Lower leg skin (tissue), 4 donors: Measurements from ENCODE around the gene CPVL. TPM values are rescaled to one million over a fixed set of nuclear protein-coding genes. Genes with fewer than 3 reads are reported as not detected.

Source experiments
- DNase-seq, 2 donors: peaks; one replicate each; pipeline ENCODE4 v3.0.0-alpha.2; 2019; ENCODE audit warnings: low spot score in 2 of 2
- H3K4me3 ChIP-seq: fragments of 200-600 bp; sonication (generic); 2 replicates; pipeline ENCODE4 v1.5.1; 2017; ENCODE audit warnings: mild to moderate bottlenecking, low read depth; ENCODE audit not compliant: poor library complexity, severe bottlenecking
- POLR2A ChIP-seq, 2 donors: fragments of 450-650 bp; IDR thresholded peaks; one replicate each; pipeline ENCODE4 v1.6.1; 2016 to 2017; ENCODE audit warnings: antibody characterized with exemption in 2 of 2, mild to moderate bottlenecking in 1 of 2, moderate library complexity in 1 of 2
- WGBS, 2 donors: methylation state at CpG; one replicate each; pipeline ENCODE4 v1.1.5; 2018; 5-methylcytosine and 5-hydroxymethylcytosine counted together
- intact Hi-C: fragments of 100-400 bp; cut with DNase I; formaldehyde crosslinking; loops from one replicate; pipeline ENCODE4 v1.15.0; 2023; ENCODE audit warnings: low total_unique reads
- total RNA-seq, 4 donors: library from RNA; depleted of rRNA; stranded (reverse); fragments of >200 nt; gene quantifications; one replicate each; pipeline ENCODE4 v1.1.0, GENCODE V29; 2016
- TF ChIP-seq, protein P1 (sequence below), 3 donors: fragments of 450-650 bp; IDR thresholded peaks; one replicate each; pipeline ENCODE4 v1.5.1; 2016; ENCODE audit warnings: antibody characterized with exemption in 3 of 3, mild to moderate bottlenecking in 3 of 3, moderate library complexity in 2 of 3

The CPVL gene
- total RNA-seq, 4 donors from 2014 or later = 8.8 to 17.5 (median 12.6) TPM

DNA sequence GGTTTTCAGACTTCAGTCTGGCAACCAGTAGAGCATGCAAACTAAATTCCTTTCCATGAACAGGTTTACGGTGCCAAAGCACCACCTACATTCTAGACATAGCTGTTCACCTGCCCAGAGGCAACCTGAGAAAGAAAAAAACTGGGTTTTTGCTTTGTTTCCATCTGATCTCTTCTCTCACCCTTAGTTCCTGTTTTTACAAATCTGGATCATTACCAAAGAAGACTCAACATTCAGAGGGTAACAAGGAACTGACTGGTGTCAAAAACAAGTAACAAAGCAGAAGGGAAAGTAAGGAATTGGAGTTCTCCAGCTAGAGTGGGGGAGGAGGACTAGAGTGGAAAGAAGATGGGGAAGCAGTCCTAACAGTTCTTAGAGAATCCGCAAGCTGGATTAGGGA is 36.4 kb downstream of the CPVL start:
- intact Hi-C loops = loop anchor here (10.0 kb wide), 1 partner anchor 295 kb away; no protein-coding TSS in a partner anchor
- 66 to 68% methylated on average over 2 of the region's 2 CpGs for WGBS, 2 donors
- no peak for DNase-seq

DNA sequence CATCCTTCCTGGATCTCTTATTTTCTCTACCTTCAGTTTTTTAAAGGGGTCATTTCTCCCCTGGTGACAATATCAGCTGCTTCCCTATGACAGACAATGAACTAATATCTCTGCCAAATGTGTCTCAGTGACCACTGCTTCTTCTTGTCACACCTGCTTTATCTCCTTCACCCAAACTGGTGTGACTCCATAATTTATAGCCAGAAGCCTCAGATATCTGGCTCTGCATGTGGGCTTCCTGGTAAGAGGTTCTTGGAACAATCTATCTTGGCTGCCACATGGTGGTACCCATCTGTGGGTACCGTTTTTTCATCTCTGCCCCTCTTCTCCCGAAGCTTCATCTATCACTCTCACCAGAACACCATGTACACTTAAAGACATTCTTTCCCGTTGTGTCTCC is 37.0 kb downstream of the CPVL start:
- H3K4me3 ChIP-seq = no peak overlapping the region
- TF ChIP-seq, protein P1, sequence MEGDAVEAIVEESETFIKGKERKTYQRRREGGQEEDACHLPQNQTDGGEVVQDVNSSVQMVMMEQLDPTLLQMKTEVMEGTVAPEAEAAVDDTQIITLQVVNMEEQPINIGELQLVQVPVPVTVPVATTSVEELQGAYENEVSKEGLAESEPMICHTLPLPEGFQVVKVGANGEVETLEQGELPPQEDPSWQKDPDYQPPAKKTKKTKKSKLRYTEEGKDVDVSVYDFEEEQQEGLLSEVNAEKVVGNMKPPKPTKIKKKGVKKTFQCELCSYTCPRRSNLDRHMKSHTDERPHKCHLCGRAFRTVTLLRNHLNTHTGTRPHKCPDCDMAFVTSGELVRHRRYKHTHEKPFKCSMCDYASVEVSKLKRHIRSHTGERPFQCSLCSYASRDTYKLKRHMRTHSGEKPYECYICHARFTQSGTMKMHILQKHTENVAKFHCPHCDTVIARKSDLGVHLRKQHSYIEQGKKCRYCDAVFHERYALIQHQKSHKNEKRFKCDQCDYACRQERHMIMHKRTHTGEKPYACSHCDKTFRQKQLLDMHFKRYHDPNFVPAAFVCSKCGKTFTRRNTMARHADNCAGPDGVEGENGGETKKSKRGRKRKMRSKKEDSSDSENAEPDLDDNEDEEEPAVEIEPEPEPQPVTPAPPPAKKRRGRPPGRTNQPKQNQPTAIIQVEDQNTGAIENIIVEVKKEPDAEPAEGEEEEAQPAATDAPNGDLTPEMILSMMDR (IDR thresholded peaks at IDR 0.05) = no peak
- no peak for TF ChIP-seq POLR2A (IDR thresholded peaks at IDR 0.05)
- WGBS, 2 donors = 42 to 48% methylated on average over 3 of the region's 3 CpGs
- no peak for DNase-seq
- intact Hi-C loops = no loop called here

More for the DNA sequence above, 36.4 kb downstream of the CPVL start:
- H3K4me3 ChIP-seq = no peak overlapping the region
- TF ChIP-seq POLR2A (IDR thresholded peaks at IDR 0.05) = no peak
- TF ChIP-seq, protein P1 (IDR thresholded peaks at IDR 0.05) = no peak

DNA sequence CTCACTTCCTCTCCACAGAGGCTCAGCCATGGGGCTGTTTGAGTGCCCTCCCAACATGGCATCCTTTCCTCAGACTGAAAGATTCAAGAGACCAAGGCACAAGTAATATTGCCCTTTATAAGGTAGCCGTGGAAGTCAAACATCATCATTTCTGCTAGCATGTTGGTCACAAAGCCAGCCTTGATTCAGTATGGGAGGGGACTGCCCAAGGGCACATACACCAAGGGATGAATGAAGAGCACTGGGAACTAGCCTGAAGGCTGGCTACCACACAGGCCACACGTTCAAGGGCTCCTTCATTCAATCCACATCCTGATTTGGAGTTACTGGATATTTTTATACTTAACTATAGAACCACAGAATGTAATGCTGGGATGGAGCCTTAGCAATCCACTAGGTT is 39.3 kb downstream of the CPVL start:
- no peak for DNase-seq
- intact Hi-C loops = no loop called here
- WGBS, 2 donors = 78 to 88% methylated on average over 2 of the region's 2 CpGs
- H3K4me3 ChIP-seq = no peak overlapping the region
- TF ChIP-seq POLR2A (IDR thresholded peaks at IDR 0.05) = no peak
- TF ChIP-seq, protein P1 (IDR thresholded peaks at IDR 0.05) = no peak

DNA sequence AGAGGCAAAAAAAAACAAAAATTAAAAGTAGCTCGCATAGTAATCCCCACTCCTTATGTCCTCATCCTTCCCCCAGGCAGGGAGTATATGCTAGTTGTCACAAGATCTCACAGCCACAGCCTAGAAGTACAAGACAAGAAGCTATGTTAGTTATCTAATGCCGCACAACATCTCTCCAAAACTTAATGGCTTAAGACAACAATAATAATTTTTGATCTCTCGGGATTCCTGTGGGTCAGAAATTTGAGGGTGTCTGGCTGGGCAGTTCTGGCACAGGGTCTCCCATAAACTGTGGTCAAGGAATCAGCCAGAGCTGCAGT is 39.7 kb downstream of the CPVL start:
- intact Hi-C loops = no loop called here
- H3K4me3 ChIP-seq = no peak overlapping the region
- WGBS, 2 donors = 54 to 56% methylated on average over 3 of the region's 3 CpGs
- DNase-seq = no peak
- TF ChIP-seq, protein P1 (IDR thresholded peaks at IDR 0.05) = no peak
- no peak for TF ChIP-seq POLR2A (IDR thresholded peaks at IDR 0.05)

DNA sequence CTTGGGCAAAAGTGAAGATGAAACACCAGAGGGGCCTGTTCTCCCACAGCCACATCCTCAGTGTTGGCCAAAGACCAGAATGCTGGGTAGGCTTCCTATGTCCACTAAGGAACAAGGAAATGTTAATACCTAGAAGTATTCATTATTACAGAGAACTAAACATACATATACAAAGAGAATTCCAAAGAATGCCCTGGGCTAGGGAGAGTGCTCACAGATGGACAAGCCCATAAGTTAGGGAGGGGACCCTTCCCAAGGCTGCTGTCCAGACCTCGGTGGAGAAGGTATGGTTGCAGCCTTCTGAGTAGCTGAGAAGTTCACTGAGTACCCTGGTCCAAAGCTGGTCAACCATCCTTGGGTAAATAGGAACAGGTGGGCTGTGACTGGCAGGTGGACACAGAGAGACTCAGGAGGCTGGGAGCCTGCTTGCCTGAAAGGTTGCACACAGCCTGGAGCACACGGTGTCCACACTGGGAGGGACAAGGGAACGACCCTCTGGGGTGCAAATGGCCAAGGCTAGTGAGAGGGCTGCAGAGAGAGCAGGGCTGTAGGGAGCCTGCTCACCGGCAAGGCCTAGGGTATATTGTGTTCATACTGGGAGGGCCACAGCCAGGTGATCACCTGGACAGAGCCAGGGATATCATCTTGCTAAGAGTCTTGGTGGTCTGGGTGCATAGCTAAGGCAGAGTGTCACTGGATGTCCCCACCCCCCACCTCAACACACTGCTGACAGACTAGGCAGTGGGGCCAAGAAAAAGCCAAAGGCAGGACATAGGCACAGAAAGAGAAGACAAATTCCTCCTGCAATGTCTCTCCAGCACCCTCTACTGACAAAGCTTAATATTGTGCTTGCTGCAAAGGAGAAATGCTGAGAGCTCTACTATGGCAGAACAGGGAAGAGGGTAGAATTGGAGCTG is 40.3 kb downstream of the CPVL start:
- intact Hi-C loops = loop anchor here (2.0 kb wide), 1 partner anchor 181 kb away; no protein-coding TSS in a partner anchor
- no peak overlapping the region for H3K4me3 ChIP-seq
- TF ChIP-seq POLR2A (IDR thresholded peaks at IDR 0.05) = no peak
- TF ChIP-seq, protein P1 (IDR thresholded peaks at IDR 0.05) = peak in 1 of 3 donors; percentile 49
- DNase-seq = peak in 1 of 2 donors; percentile 42
- WGBS, 2 donors = 57 to 69% methylated on average over 4 of the region's 4 CpGs
